Astrocyte (in vitro differentiated cells and primary cell): ENCODE results near the gene ITCH.

Experiments used
- CTCF ChIP-seq: IDR thresholded peaks from 2 replicates; pipeline ENCODE4 v1.5.1; 2011; ENCODE audit warnings: low read depth, mild to moderate bottlenecking, inconsistent platforms, low read length, moderate library complexity; ENCODE audit not compliant: insufficient read depth
- EZH2 ChIP-seq: IDR thresholded peaks from 2 replicates; pipeline ENCODE4 v1.6.1; 2012; ENCODE audit warnings: mild to moderate bottlenecking, low read length, inconsistent platforms; ENCODE audit not compliant: insufficient read depth

DNA sequence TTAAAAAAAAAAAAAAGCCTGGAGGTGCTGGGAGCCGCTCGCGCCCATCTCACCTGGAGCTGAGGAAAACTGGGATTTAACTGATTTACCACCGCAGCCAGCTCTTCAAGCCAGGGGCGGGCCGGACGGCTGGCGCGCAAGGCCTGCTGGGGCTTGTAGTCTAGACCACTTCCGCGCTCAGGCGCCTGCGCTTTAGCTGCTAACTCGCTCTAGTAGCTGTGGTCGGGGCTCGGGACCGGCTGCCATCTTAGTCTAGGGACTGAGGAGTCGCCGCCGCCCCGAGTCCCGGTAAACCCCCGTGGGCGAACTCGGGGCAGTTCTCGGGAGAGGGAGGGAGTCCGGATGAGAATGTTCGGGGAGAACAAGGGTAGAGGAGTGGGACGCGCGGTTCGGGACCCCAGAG lies at the start of gene ITCH:
- TF ChIP-seq CTCF (no peak), EZH2 (no peak)
